Keratinocyte (primary cell): ENCODE data around the gene MRO. TPM values are rescaled to one million over a fixed set of nuclear protein-coding genes. Genes with fewer than 3 reads are reported as not detected.

Experiments
- DNase-seq: peaks from one replicate; pipeline ENCODE4 v3.0.0-alpha.2; 2011; ENCODE audit warnings: low read depth, missing footprints, low spot score
- FAIRE-seq: peaks from 2 replicates; lab custom pipeline; 2011; peaks lifted over from hg19 to GRCh38; lab: Jason Lieb, UNC
- H2AFZ ChIP-seq: 2 replicates; pipeline ENCODE4 v1.6.0; 2012; ENCODE audit warnings: low read length, control low read depth, inconsistent platforms; ENCODE audit not compliant: control insufficient read depth
- H3K27ac ChIP-seq: 2 replicates; pipeline ENCODE4 v1.5.1; 2011; ENCODE audit warnings: low read length; ENCODE audit not compliant: control insufficient read depth, insufficient read depth
- H3K27me3 ChIP-seq: 3 replicates; pipeline ENCODE4 v1.6.0; 2011; ENCODE audit warnings: low read length; ENCODE audit not compliant: control insufficient read depth, insufficient read depth; ENCODE audit errors: extremely low read depth
- H3K36me3 ChIP-seq, 2 experiments: 2 replicates in 1 of 2; 3 replicates in 1 of 2; pipeline ENCODE4 v1.5.1; 2011; ENCODE audit warnings: low read length in 2 of 2, mild to moderate bottlenecking in 1 of 2; ENCODE audit not compliant: control insufficient read depth in 2 of 2, insufficient read depth in 2 of 2; ENCODE audit errors: extremely low read depth in 1 of 2
- H3K4me1 ChIP-seq: 3 replicates; pipeline ENCODE4 v1.5.1; 2011; ENCODE audit warnings: low read length; ENCODE audit not compliant: control insufficient read depth, insufficient read depth; ENCODE audit errors: extremely low read depth
- H3K4me2 ChIP-seq: 3 replicates; pipeline ENCODE4 v1.6.0; 2011; ENCODE audit warnings: low read depth, low read length; ENCODE audit not compliant: control insufficient read depth, insufficient read depth; ENCODE audit errors: extremely low read depth
- H3K4me3 ChIP-seq, 3 experiments: fragments of 200-600 bp in 1 of 3; sonication (generic) in 1 of 3; 2 replicates in 2 of 3; 3 replicates in 1 of 3; pipeline ENCODE4 v1.5.1; 2011 to 2016; ENCODE audit warnings: low read length in 3 of 3, mild to moderate bottlenecking in 3 of 3, control low read depth in 2 of 3, inconsistent platforms in 1 of 3, low read depth in 1 of 3, mixed read lengths in 1 of 3, mixed run types in 1 of 3, moderate library complexity in 1 of 3; ENCODE audit not compliant: control insufficient read depth in 2 of 3, insufficient read depth in 2 of 3; ENCODE audit errors: extremely low read depth in 1 of 3
- H3K79me2 ChIP-seq: 2 replicates; pipeline ENCODE4 v1.6.0; 2012; ENCODE audit warnings: low read length; ENCODE audit not compliant: control insufficient read depth, insufficient read depth
- H3K9ac ChIP-seq: 3 replicates; pipeline ENCODE4 v1.6.0; 2011; ENCODE audit warnings: low read length; ENCODE audit not compliant: control insufficient read depth, insufficient read depth; ENCODE audit errors: extremely low read depth
- H3K9me1 ChIP-seq: 3 replicates; pipeline ENCODE4 v1.6.0; 2011; ENCODE audit warnings: low read length; ENCODE audit not compliant: control insufficient read depth, insufficient read depth; ENCODE audit errors: extremely low read depth
- H3K9me3 ChIP-seq: 2 replicates; pipeline ENCODE4 v1.5.1; 2012; ENCODE audit warnings: low read depth, low read length; ENCODE audit not compliant: control insufficient read depth
- H4K20me1 ChIP-seq: 3 replicates; pipeline ENCODE4 v1.6.0; 2011; ENCODE audit warnings: low read length; ENCODE audit not compliant: control insufficient read depth, insufficient read depth; ENCODE audit errors: extremely low read depth
- CTCF ChIP-seq, 3 experiments: IDR thresholded peaks in 1 of 3; conservative IDR thresholded peaks in 1 of 3; optimal IDR thresholded peaks in 1 of 3; 2 replicates in 2 of 3; 3 replicates in 1 of 3; pipeline versions ENCODE3 to v1.5.1; 2011; ENCODE audit warnings: low read length in 3 of 3, mild to moderate bottlenecking in 3 of 3, moderate library complexity in 2 of 3, control low read depth in 1 of 3, inconsistent platforms in 1 of 3; ENCODE audit not compliant: insufficient read depth in 2 of 3; ENCODE audit errors: extremely low read depth in 1 of 3
- EZH2 ChIP-seq: IDR thresholded peaks from one replicate; pipeline ENCODE4 v1.6.1; 2012; ENCODE audit warnings: inconsistent platforms, mild to moderate bottlenecking, low read length, moderate library complexity
- dilution Hi-C: fragments of 300-500 bp; cut with MboI; formaldehyde crosslinking; loops from one replicate; pipeline ENCODE4 v1.7.0; 2020; ENCODE audit warnings: low sequenced_read_pairs; ENCODE audit not compliant: extremely low pct_ligation_motif_present
- polyA plus RNA-seq, 5 experiments: library from polyadenylated mRNA; depleted of rRNA in 3 of 5; stranded (reverse) in 3 of 5; stranded (forward) in 1 of 5; unstranded in 1 of 5; fragments of >200 nt; gene quantifications; 1 replicate in 1 of 5; 2 replicates in 3 of 5; 3 replicates in 1 of 5; pipeline versions ENCODE4 v1.2.1 to v1.2.3, GENCODE V29; 2011 to 2012; ENCODE audit warnings: missing spikeins in 2 of 5, low read depth in 1 of 5, low replicate concordance in 1 of 5

Gene MRO
- polyA plus RNA-seq, 1 donor (not counting 4 experiments of a cell fraction or from before 2014, with no cell fraction given) = not detected

GRCh38 chr18:50820901-50821520 lies 1.2 kb upstream of the MRO start:
- no peaks in the 10 kb centered on the region for H4K20me1 ChIP-seq
- H3K4me2 ChIP-seq = no peak overlapping the region
- H3K27me3 ChIP-seq = peaks cover 7% of the 10 kb centered on the region
- no peak overlapping the region for H3K9ac ChIP-seq
- peak; percentile 48 for FAIRE-seq
- no peak for TF ChIP-seq CTCF (optimal IDR thresholded peaks at IDR 0.05 in 1 of 3, IDR thresholded peaks at IDR 0.05 in 1 of 3, conservative IDR thresholded peaks at IDR 0.05 in 1 of 3; ENCODE audit: extremely low read depth in 1 of 3, insufficient read depth in 2 of 3, low read length in 3 of 3)
- no peak for TF ChIP-seq EZH2
- no peak overlapping the region for H2AFZ ChIP-seq
- DNase-seq = no peak
- H3K27ac ChIP-seq = no peak overlapping the region
- H3K36me3 ChIP-seq = no peaks in the 10 kb centered on the region
- no peaks in the 10 kb centered on the region for H3K79me2 ChIP-seq
- H3K4me3 ChIP-seq = no peak overlapping the region
- no peaks in the 10 kb centered on the region for H3K9me1 ChIP-seq
- dilution Hi-C loops = no loop called here
- H3K4me1 ChIP-seq = peaks cover 11% of the 10 kb centered on the region
- no peaks in the 10 kb centered on the region for H3K9me3 ChIP-seq

- Histone ChIP-seq H3K36me3 (no peaks in the 10 kb centered on the region), H3K4me2 (peak overlapping the region; percentile 71), H3K27me3 (peaks cover 7% of the 10 kb centered on the region), H3K4me1 (peaks cover 11% of the 10 kb centered on the region), H3K9ac (no peak overlapping the region), H3K9me1 (no peaks in the 10 kb centered on the region), H3K27ac (no peak overlapping the region), H3K79me2 (no peaks in the 10 kb centered on the region), H3K4me3 (peak overlapping the region in 2 of 3 experiments; percentile 12 to 22), H2AFZ (peak overlapping the region; percentile 32), H4K20me1 (no peaks in the 10 kb centered on the region), H3K9me3 (no peaks in the 10 kb centered on the region)
- TF ChIP-seq CTCF (optimal IDR thresholded peaks at IDR 0.05 in 1 of 3, IDR thresholded peaks at IDR 0.05 in 1 of 3, conservative IDR thresholded peaks at IDR 0.05 in 1 of 3; ENCODE audit: extremely low read depth in 1 of 3, insufficient read depth in 2 of 3, low read length in 3 of 3) (peak in 1 of 3 experiments; percentile 22), EZH2 (no peak)
- dilution Hi-C loops = no loop called here
- FAIRE-seq = no peak
- DNase-seq = no peak
Measured at GRCh38 chr18:50819027-50819727, 639 bp downstream of the MRO start.
